Stimulated activated naive CD8-positive, alpha-beta T cell treated with anti-CD3 and anti-CD28 coated beads, Interleukin-15, Interleukin-2, amounts not matched to agents 100 U/mL and 50 U/mL, for 24 hours (primary cell): ENCODE measurements around the gene TAS2R42.

Experiments
- ATAC-seq: fragments of 150-1000 bp; cut with Tn5 transposase; one replicate; pipeline ENCODE4 v1.10.0; 2021
- DNase-seq: peaks from one replicate; pipeline ENCODE4 v3.0.0; 2021

The TAS2R42 gene

GRCh38 chr12:11144297-11144696 lies 42.4 kb downstream of the TAS2R42 start:
- ATAC-seq = no peak
- no peak for DNase-seq

- no peak for ATAC-seq
- DNase-seq = no peak
These were observed 43.4 kb downstream of the TAS2R42 start for GRCh38 chr12:11143352-11143751.

- ATAC-seq (peak; percentile 68), DNase-seq (no peak)
These were observed 50.7 kb downstream of the TAS2R42 start for GRCh38 chr12:11136075-11136474.
